BLaER1 treated with 17β-estradiol and CSF1 and Interleukin-3, amounts not matched to agents 10 nM and 100 nM (cell line): Measurements from ENCODE around the gene EEFSEC.
A peak's percentile ranks its signal among the peaks of the same experiment; 100 is the strongest.

Experiments
- H3K27ac ChIP-seq, 11 experiments: shearing (Covaris generic); formaldehyde crosslinking; 2 replicates each; pipeline ENCODE4 v1.8.1; 2022
- H3K27me3 ChIP-seq, 11 experiments: shearing (Covaris generic); formaldehyde crosslinking; 2 replicates each; pipeline ENCODE4 v1.8.1; 2022
- H3K36me3 ChIP-seq, 11 experiments: shearing (Covaris generic); formaldehyde crosslinking; 2 replicates each; pipeline ENCODE4 v1.8.1; 2022
- H3K4me1 ChIP-seq, 10 experiments: shearing (Covaris generic); formaldehyde crosslinking; 2 replicates each; pipeline ENCODE4 v1.8.1; 2022
- H3K4me2 ChIP-seq, 11 experiments: shearing (Covaris generic); formaldehyde crosslinking; 2 replicates each; pipeline ENCODE4 v1.8.1; 2022
- H3K4me3 ChIP-seq, 10 experiments: shearing (Covaris generic); formaldehyde crosslinking; 2 replicates each; pipeline ENCODE4 v1.8.1; 2022
- H3K9ac ChIP-seq, 11 experiments: shearing (Covaris generic); formaldehyde crosslinking; 2 replicates each; pipeline ENCODE4 v1.8.1; 2022
- H3K9me3 ChIP-seq, 11 experiments: shearing (Covaris generic); formaldehyde crosslinking; replicated peaks in 1 of 11; 2 replicates each; pipeline ENCODE4 v1.8.1; 2022
- H4K20me1 ChIP-seq, 11 experiments: shearing (Covaris generic); formaldehyde crosslinking; 2 replicates each; pipeline ENCODE4 v1.8.1; 2022
- Cebpa-rat ChIP-seq, 11 experiments: shearing (Covaris generic); IDR thresholded peaks; 2 replicates each; pipeline ENCODE4 v1.8.1; 2022

Gene EEFSEC

GRCh38 chr3:128383316-128384235 lies 230.3 kb downstream of the EEFSEC start:
- Histone ChIP-seq H3K4me2 (no peak overlapping the region), H3K4me3 (no peak overlapping the region), H3K27me3 (no peaks in the 10 kb centered on the region), H4K20me1 (peaks cover 0 to 31% (median 0%) of the 10 kb centered on the region in 11 experiments; a peak in 9 of 22 replicates), H3K36me3 (peaks cover 0 to 6% (median 0%) of the 10 kb centered on the region in 11 experiments; a peak in 2 of 22 replicates), H3K9me3 (no peaks in the 10 kb centered on the region), H3K27ac (no peak overlapping the region), H3K4me1 (peaks cover 12 to 30% (median 16%) of the 10 kb centered on the region in 10 experiments; a peak in 18 of 20 replicates), H3K9ac (no peak overlapping the region)
- no peak for TF ChIP-seq Cebpa-rat (IDR thresholded peaks at IDR 0.05)

GRCh38 chr3:128385080-128385832 lies 232.0 kb downstream of the EEFSEC start:
- Histone ChIP-seq H4K20me1 (peaks cover 0 to 43% (median 0%) of the 10 kb centered on the region in 11 experiments; a peak in 9 of 22 replicates), H3K9me3 (no peaks in the 10 kb centered on the region), H3K27me3 (no peaks in the 10 kb centered on the region), H3K9ac (no peak overlapping the region), H3K4me2 (no peak overlapping the region), H3K36me3 (no peaks in the 10 kb centered on the region), H3K27ac (no peak overlapping the region), H3K4me3 (no peak overlapping the region), H3K4me1 (peaks cover 12 to 30% (median 16%) of the 10 kb centered on the region in 10 experiments; a peak in 18 of 20 replicates)
- TF ChIP-seq Cebpa-rat (IDR thresholded peaks at IDR 0.05), result no peak

- H3K36me3 ChIP-seq, result no peaks in the 10 kb centered on the region; a peak in 1 of 22 replicates
- no peak for TF ChIP-seq Cebpa-rat (IDR thresholded peaks at IDR 0.05)
- no peak overlapping the region for H3K27ac ChIP-seq
- H3K4me1 ChIP-seq, result peaks cover 0 to 17% (median 5%) of the 10 kb centered on the region in 10 experiments; a peak in 11 of 20 replicates
- H3K4me3 ChIP-seq, result no peak overlapping the region
- H3K9ac ChIP-seq, result no peak overlapping the region
- no peak overlapping the region for H3K4me2 ChIP-seq
- no peaks in the 10 kb centered on the region for H3K9me3 ChIP-seq
- no peaks in the 10 kb centered on the region for H3K27me3 ChIP-seq
- peaks cover 0 to 69% (median 7%) of the 10 kb centered on the region in 11 experiments; a peak in 10 of 22 replicates for H4K20me1 ChIP-seq
Measured at GRCh38 chr3:128388932-128389331, 235.7 kb downstream of the EEFSEC start.

GRCh38 chr3:128390867-128391266 lies 237.6 kb downstream of the EEFSEC start:
- H3K27me3 ChIP-seq, result no peaks in the 10 kb centered on the region
- no peak overlapping the region for H3K27ac ChIP-seq
- H3K36me3 ChIP-seq, result peaks cover 0 to 4% (median 0%) of the 10 kb centered on the region in 11 experiments; a peak in 2 of 22 replicates
- no peak overlapping the region for H3K4me2 ChIP-seq
- no peak for TF ChIP-seq Cebpa-rat (IDR thresholded peaks at IDR 0.05)
- H3K9me3 ChIP-seq, result no peaks in the 10 kb centered on the region
- peaks cover 8 to 25% (median 12%) of the 10 kb centered on the region in 10 experiments; a peak in 17 of 20 replicates for H3K4me1 ChIP-seq
- H3K9ac ChIP-seq, result no peak overlapping the region
- H3K4me3 ChIP-seq, result no peak overlapping the region
- peaks cover 0 to 79% (median 14%) of the 10 kb centered on the region in 11 experiments; a peak in 10 of 22 replicates for H4K20me1 ChIP-seq

- no peak for TF ChIP-seq Cebpa-rat (IDR thresholded peaks at IDR 0.05)
- H3K4me1 ChIP-seq, result peaks cover 8 to 24% (median 12%) of the 10 kb centered on the region in 10 experiments; a peak in 17 of 20 replicates
- H3K4me2 ChIP-seq, result no peak overlapping the region
- no peaks in the 10 kb centered on the region for H3K9me3 ChIP-seq
- peaks cover 0 to 4% (median 0%) of the 10 kb centered on the region in 11 experiments; a peak in 2 of 22 replicates for H3K36me3 ChIP-seq
- H3K9ac ChIP-seq, result no peak overlapping the region
- no peak overlapping the region for H3K4me3 ChIP-seq
- peaks cover 0 to 85% (median 18%) of the 10 kb centered on the region in 11 experiments; a peak in 10 of 22 replicates for H4K20me1 ChIP-seq
- H3K27ac ChIP-seq, result no peak overlapping the region
- H3K27me3 ChIP-seq, result no peaks in the 10 kb centered on the region
Measured at GRCh38 chr3:128392021-128392420, 238.7 kb downstream of the EEFSEC start.

- no peaks in the 10 kb centered on the region for H3K9me3 ChIP-seq
- no peaks in the 10 kb centered on the region for H3K27me3 ChIP-seq
- no peak overlapping the region for H3K27ac ChIP-seq
- H3K4me3 ChIP-seq, result no peak overlapping the region
- H3K9ac ChIP-seq, result no peak overlapping the region
- H3K36me3 ChIP-seq, result peaks cover 0 to 4% (median 0%) of the 10 kb centered on the region in 11 experiments; a peak in 2 of 22 replicates
- no peak overlapping the region for H3K4me2 ChIP-seq
- peaks cover 0 to 86% (median 22%) of the 10 kb centered on the region in 11 experiments; a peak in 10 of 22 replicates for H4K20me1 ChIP-seq
- TF ChIP-seq Cebpa-rat (IDR thresholded peaks at IDR 0.05), result no peak
- peaks cover 5 to 15% (median 11%) of the 10 kb centered on the region in 10 experiments; a peak in 16 of 20 replicates for H3K4me1 ChIP-seq
Measured at GRCh38 chr3:128392818-128393544, 239.7 kb downstream of the EEFSEC start.

- Histone ChIP-seq H3K4me2 (no peak overlapping the region), H3K27ac (no peak overlapping the region), H4K20me1 (peaks cover 0 to 80% (median 24%) of the 10 kb centered on the region in 11 experiments; a peak in 11 of 22 replicates), H3K9me3 (no peaks in the 10 kb centered on the region), H3K4me1 (peaks cover 0 to 20% (median 12%) of the 10 kb centered on the region in 10 experiments; a peak in 15 of 20 replicates), H3K36me3 (peaks cover 0 to 4% (median 0%) of the 10 kb centered on the region in 11 experiments; a peak in 2 of 22 replicates), H3K27me3 (no peaks in the 10 kb centered on the region), H3K4me3 (no peak overlapping the region), H3K9ac (no peak overlapping the region)
- no peak for TF ChIP-seq Cebpa-rat (IDR thresholded peaks at IDR 0.05)
Measured at GRCh38 chr3:128394033-128394432, 240.8 kb downstream of the EEFSEC start.

GRCh38 chr3:128395046-128395445 lies 241.8 kb downstream of the EEFSEC start:
- Histone ChIP-seq H3K27ac (no peak overlapping the region), H3K9ac (no peak overlapping the region)
- no peak for TF ChIP-seq Cebpa-rat (IDR thresholded peaks at IDR 0.05)

More at GRCh38 chr3:128395046-128395445, 241.8 kb downstream of the EEFSEC start:
- H3K36me3 ChIP-seq, result peaks cover 0 to 4% (median 0%) of the 10 kb centered on the region in 11 experiments; a peak in 2 of 22 replicates
- no peaks in the 10 kb centered on the region for H3K27me3 ChIP-seq
- H4K20me1 ChIP-seq, result peaks cover 0 to 80% (median 24%) of the 10 kb centered on the region in 11 experiments; a peak in 11 of 22 replicates
- H3K4me2 ChIP-seq, result peak overlapping the region in 4 of 11 experiments; percentile 8 to 45 (median 18); a peak in 5 of 22 replicates
- H3K4me3 ChIP-seq, result no peak overlapping the region
- H3K9me3 ChIP-seq, result no peaks in the 10 kb centered on the region
- peaks cover 0 to 20% (median 12%) of the 10 kb centered on the region in 10 experiments; a peak in 15 of 20 replicates for H3K4me1 ChIP-seq
